Activated effector memory CD4-positive, alpha-beta T cell treated with Interleukin-2 at 50 U/mL for 16 hours (primary cell): ENCODE data around the gene KRT78.

Experiments used
- DNase-seq: peaks from one replicate; pipeline ENCODE4 v3.0.0-alpha.2; 2020

KRT78 gene

DNA sequence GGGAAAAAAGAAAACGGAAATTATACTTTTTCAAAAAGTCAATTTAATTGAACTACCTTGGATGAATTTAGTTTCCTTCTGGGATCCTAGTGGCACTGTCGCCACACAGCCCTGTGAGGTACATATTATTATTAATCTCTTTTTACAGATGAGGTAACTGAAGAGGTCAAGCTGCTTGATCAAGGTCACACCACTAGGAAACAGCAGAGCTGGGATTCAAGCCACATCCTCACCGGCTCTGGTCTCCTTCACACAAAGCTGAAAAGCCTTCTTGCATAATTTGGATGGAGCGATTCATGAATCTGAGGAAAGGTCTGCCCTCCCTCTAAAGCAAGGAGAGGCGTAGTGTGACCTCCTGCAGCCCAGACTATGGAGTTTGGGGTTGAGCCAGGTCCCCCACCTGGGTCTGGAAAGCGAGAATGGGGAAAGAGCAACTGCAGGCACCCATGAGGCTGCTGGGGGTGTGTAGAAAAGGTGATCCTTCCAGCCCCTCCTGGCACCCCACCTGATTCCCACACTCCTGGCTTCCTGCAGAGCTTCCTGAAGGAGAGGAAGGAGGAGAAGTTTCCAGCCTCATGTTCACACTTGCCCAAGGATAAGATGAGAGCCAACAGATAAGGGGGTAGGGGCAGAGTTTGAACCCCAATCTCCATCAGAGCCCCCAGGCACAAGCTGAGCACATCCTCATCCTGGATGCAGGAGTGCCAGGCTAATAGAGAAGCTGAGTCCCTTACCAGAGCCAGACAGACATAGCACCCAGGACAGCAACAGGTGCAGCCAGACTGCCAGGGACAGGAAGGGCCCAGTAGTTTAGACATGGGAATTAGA lies 10.8 kb downstream of the KRT78 start:
- no peak for DNase-seq

DNA sequence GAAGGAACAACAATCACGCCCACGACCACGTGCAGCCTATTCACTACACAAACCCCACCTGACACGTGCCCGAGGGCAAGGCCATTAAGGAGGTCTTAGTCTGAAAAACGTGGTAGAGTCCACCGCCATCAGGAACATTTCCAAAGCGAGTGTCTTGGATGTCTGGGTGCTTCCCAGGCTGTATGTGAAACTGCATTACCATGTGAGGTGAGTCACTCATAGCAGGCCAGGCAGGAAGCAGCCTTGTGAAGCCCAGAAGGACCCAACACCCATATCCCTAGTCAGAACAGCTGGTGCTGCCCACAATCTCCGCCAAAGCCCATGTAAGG lies 11.4 kb downstream of the KRT78 start:
- no peak for DNase-seq

- DNase-seq = no peak
Measured at GRCh38 chr12:52836491-52837412, 12.0 kb downstream of the KRT78 start.

DNA sequence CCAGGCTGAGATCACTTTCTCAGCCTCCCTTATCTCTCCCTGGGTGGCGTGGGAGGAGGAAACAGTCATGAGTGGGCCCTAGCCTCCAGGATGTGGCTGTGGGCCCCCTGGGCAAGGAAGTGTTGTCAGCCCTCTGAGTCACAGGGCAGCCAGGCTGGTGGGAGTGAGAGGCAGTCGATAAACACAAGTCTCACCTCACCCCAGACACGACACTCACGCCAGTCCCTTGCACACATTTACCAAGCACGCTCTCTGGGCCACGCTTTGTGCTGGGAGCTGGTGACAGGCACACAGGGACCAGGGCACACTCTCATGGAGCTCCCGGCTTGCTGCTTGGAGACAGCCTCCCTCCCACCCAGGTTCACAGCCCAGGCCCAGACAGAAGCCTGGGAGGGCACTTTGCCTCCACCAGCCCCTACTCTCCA lies 12.7 kb downstream of the KRT78 start:
- no peak for DNase-seq

GRCh38 chr12:52835271-52836041 lies 13.3 kb downstream of the KRT78 start:
- no peak for DNase-seq

DNA sequence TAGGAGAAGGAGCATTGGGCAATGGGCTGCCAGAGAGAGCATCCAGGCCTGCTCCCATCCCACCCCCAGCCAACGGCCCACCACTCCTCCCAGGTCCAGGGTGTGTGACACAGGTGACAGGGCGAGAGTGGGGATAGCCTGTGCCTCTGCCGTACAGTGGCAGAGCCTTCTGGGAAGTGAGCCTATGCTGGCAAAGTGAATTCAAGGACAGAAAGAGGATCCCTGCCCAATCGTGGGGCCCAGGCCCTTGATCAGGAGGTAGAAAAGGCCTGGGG lies 14.1 kb downstream of the KRT78 start:
- DNase-seq = no peak

- DNase-seq = no peak
Measured at GRCh38 chr12:52833922-52834726, 14.7 kb downstream of the KRT78 start, which contains the start of gene KRT79. TSS of gene KRT79 (minus strand) at chr12:52834311. CDS start at chr12:52834260, 51 bp downstream.

DNA sequence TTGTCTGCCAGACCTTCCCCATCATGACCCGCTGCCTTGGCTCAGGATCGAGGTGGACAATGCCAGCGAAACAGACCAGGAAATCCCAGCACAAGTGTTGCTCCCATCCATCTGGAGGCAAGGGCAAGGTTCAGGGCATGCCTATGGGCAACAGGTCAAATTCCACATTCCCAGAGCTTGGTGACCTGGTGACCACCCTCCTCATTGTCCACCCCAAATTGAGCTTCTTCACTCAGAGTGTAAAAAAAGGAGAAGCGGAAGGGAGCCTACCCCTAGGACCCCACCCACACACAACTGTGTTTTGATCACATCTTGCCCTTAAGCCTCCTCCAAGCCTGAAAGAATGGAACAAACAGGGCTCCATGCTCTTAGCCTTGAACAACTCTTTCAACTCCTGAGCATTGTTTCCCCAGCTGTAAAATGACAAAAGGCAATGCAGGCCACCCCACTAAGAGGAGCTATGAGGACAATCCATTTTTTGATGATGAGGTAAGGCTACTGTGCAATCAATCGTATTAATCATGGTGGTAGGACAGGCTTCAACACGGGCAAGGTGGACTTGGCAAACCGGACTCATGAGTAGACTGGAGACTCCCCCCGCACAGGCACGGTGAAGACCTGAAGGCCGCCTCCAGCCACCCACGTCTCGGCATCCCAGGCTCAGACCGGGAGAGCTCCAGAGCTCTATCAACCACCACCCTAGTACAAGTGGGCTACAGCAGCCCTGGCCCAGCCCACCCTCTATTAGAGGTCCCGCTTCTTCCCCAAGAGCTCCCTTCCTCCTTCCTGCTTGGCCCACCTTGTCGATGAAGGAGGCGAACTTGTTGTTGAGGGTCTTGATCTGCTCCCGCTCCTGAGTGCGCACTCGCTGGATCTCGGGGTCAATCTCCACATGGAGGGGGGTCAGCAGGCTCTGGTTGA lies 15.5 kb downstream of the KRT78 start:
- no peak for DNase-seq

DNA sequence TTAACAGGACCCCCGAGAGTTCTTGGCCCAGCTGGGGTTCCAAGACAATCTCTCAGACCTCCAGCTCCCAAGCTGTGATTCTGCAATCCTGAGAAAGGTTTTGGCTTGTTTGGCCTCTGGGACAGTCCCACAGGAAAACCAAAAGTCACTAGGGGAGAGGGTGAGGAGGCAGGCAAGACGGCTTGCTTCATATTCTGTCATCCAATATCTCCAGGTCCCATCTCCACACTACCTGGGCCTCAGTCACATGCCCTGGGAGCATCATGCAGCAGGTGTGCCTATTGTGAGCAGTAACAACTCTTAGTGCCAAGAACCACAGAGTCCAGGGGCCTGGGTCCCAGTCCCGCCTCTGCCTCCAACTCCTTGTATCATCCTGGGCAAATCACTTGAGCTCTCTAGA lies 16.3 kb downstream of the KRT78 start:
- no peak for DNase-seq

DNA sequence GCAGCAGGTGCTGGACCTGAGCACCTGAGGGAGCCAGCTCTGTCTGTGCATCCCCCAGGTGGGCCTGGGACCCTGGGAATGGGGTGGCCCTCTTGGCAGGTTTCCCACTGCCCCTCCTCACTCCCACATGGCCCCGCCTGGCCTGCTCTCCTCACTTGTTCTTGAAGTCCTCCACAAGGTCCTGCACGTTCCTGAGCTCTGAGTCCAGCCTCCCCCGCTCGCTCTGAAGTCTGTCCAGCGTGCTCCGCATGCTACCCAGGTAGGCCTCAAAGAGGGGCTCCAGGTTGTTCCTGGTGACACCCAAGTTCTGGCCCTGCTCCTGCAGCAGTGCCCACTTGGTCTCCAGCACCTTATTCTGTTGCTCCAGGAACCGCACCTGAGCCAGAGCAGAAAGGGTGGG lies 17.5 kb downstream of the KRT78 start:
- DNase-seq = no peak

DNA sequence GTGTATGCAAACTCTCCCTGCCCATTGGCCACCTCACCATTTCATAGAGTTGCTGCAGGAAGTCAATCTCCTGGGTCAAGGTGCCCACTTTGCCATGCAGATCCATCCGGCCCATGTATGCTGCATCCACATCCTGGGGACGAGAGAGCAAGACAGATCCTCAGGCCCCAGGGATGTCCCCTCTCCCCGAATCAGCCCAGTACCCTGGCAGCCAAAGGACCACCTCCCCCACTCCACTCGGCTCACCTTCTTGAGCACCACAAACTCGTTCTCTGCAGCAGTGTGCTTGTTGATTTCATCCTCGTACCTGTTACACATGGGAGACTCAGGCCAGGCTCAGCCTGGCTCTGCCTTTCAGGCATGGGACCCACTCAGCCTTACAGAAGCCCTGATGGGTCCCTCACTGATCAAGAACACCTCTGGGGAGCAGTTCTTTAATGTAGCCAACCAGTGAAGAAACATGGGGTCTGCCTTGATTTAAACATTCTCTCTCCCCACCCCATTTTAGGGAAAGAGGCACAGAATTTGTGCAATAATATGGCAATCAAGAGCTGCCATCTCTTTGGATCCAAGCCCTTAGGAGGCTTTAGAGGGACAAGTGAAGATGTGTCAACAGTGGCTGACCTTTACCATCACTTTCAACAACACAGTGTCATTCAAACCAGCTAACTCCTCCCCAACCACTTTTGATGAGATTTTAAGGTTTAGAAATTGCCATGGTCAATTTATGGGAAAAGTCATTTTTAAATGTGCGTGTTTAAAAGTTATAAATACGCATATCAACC lies 18.6 kb downstream of the KRT78 start:
- no peak for DNase-seq

DNA sequence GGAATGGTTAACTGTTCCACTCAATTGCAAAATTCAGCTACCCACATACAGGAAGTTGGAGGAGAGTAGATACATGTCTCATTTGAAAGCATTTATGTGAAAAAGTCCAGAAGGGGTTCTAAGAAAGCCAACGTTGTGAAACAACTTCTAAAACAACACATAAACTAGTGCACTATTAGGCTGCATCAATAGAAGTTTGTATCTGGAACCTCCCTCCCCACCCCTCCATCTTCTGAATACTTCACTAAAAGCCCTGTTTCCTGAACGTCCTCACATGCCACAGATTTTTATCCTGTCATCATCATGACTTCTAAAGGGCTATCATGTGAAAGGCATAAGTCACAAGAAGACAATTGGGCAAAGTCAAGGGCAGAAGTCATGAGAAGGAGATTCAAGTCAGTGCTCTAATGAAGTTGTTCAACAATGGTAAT lies 20.2 kb downstream of the KRT78 start:
- DNase-seq = no peak

- DNase-seq = no peak
Measured at GRCh38 chr12:52828156-52828555, 20.6 kb downstream of the KRT78 start.

DNA sequence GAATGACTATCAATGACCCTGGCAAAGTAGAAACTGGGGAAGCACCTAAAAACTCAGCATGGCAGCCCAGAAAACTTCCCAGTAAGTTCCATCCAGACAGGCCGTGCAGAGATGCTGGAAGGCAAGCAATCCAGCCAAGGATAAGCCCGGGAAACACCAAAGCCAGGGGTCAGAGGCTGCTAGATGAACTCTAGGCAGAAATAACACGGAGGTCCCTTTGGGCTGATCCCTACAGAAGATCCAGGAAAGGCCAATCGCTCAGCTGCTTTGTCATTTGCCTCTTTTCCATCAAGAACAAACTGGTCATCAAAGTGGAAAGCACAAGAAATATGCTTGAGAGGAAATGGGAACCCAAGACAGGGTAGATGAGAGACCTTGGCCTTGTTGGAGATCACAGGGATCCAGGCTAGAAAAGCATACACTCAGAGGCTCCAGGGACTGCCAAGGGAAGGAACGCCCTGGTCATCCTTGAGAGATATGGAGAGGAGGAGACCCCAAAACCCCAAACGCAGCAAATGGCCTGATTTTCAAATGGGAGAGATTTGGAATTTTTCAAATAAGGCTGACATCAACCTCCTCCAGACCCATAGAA lies 21.2 kb downstream of the KRT78 start:
- DNase-seq = no peak

DNA sequence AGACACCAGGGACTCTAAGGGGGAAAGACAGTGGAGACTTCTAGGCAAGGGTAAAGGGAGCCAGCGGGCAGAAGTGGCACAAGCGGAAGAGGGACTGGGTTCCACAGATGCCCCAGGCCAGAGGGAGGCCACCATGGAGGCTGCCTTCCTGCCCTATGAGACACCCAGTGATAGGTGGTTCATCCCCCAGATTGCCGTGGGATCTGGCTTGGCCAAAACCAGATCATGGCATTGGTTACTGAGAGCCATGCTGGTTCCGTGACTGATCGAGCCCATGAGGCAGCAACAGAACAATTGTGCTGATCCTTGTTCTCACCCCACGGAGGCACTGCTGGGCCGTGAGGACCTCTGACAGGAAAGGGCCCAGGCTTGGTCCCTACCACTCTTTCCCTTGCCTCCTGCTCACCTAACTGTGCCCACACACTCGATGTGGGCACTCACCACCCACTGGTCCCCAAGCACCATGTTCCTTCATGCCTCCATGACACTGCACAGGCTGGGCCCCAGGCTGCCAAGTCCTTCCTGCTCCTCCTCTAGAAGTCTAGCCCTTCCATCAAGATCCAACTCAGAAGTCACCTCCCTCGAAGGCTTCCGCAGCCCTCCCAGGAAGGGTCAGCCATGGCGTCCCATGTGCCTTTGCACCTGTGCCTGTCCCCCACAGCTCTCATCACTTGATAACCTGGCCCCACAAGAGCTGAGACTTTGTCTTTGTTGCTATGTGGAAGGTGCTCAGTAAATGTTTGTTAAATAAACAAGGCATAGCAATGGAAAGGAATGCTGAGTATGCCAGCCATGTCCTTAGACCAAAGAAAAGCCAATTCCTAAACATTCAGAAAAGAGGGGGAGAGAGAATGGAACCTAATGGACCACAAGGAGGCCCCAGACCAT lies 21.9 kb downstream of the KRT78 start:
- DNase-seq = no peak

DNA sequence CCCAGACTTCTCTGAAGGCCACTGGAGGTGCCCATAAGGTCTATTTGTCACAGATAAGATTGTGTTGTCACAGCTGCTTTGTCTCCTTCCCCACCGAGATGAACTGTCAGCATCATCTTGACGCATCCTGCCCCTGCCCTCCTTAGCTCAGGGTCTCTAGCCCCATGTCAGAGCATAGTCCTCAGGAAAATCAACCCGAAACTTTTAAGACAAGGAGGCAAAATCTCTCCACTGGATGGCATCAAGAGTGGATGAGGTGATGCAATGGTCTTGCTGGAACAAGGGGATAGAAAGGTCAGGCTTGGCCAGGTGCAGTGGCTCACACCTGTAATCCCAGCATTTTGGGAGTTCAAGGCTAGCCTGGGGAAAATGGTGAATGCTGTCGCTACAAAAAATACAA lies 22.8 kb downstream of the KRT78 start:
- DNase-seq = no peak

- no peak for DNase-seq
Measured at GRCh38 chr12:52824741-52825410, 23.9 kb downstream of the KRT78 start.

GRCh38 chr12:52823761-52824450 lies 24.9 kb downstream of the KRT78 start:
- no peak for DNase-seq
